BLaER1 treated with 17β-estradiol and CSF1 and Interleukin-3, amounts not matched to agents 10 nM and 100 nM (cell line): ENCODE measurements around the gene TESK2.
A peak's percentile ranks its signal among the peaks of the same experiment; 100 is the strongest.
"Not testable (repeated sequence)": the region's sequence is repeated elsewhere in the genome, so short reads cannot be mapped to it uniquely, and the experiment has no call there.

ENCODE experiments used
- H3K27ac ChIP-seq, 11 experiments: shearing (Covaris generic); formaldehyde crosslinking; 2 replicates each; pipeline ENCODE4 v1.8.1; 2022
- H3K27me3 ChIP-seq, 11 experiments: shearing (Covaris generic); formaldehyde crosslinking; 2 replicates each; pipeline ENCODE4 v1.8.1; 2022
- H3K36me3 ChIP-seq, 11 experiments: shearing (Covaris generic); formaldehyde crosslinking; 2 replicates each; pipeline ENCODE4 v1.8.1; 2022
- H3K4me1 ChIP-seq, 10 experiments: shearing (Covaris generic); formaldehyde crosslinking; 2 replicates each; pipeline ENCODE4 v1.8.1; 2022
- H3K4me2 ChIP-seq, 11 experiments: shearing (Covaris generic); formaldehyde crosslinking; 2 replicates each; pipeline ENCODE4 v1.8.1; 2022
- H3K4me3 ChIP-seq, 10 experiments: shearing (Covaris generic); formaldehyde crosslinking; 2 replicates each; pipeline ENCODE4 v1.8.1; 2022
- H3K9ac ChIP-seq, 11 experiments: shearing (Covaris generic); formaldehyde crosslinking; 2 replicates each; pipeline ENCODE4 v1.8.1; 2022
- H3K9me3 ChIP-seq, 11 experiments: shearing (Covaris generic); formaldehyde crosslinking; replicated peaks in 1 of 11; 2 replicates each; pipeline ENCODE4 v1.8.1; 2022
- H4K20me1 ChIP-seq, 11 experiments: shearing (Covaris generic); formaldehyde crosslinking; 2 replicates each; pipeline ENCODE4 v1.8.1; 2022
- Cebpa-rat ChIP-seq, 11 experiments: shearing (Covaris generic); IDR thresholded peaks; 2 replicates each; pipeline ENCODE4 v1.8.1; 2022

The TESK2 gene

GRCh38 chr1:45488666-45489377 is 2.1 kb downstream of the TESK2 start:
- peak overlapping the region in 4 of 11 experiments; percentile 89 to 93 (median 92); a peak in 8 of 22 replicates for H3K4me2 ChIP-seq
- H3K36me3 ChIP-seq = no peaks in the 10 kb centered on the region
- H3K27me3 ChIP-seq = peaks cover 0 to 29% (median 24%) of the 10 kb centered on the region in 11 experiments; a peak in 19 of 22 replicates
- H3K9me3 ChIP-seq = 0 out of 22 replicates have a peak, but pooled peaks cover 0 to 3% (median 0%) of the 10 kb centered on the region in 11 experiments
- peak overlapping the region in 2 of 10 experiments; percentile 76 to 87; a peak in 2 of 20 replicates for H3K4me3 ChIP-seq
- 0 out of 22 replicates have a peak overlapping the region, but pooled peaks of 1 of the 11 experiments have one; percentile 31 for H3K9ac ChIP-seq
- TF ChIP-seq Cebpa-rat (IDR thresholded peaks at IDR 0.05) = no peak
- H4K20me1 ChIP-seq = peaks cover 0 to 11% (median 0%) of the 10 kb centered on the region in 11 experiments; a peak in 5 of 22 replicates
- H3K4me1 ChIP-seq = peaks cover 14 to 40% (median 23%) of the 10 kb centered on the region in 10 experiments
- no peak overlapping the region for H3K27ac ChIP-seq

DNA sequence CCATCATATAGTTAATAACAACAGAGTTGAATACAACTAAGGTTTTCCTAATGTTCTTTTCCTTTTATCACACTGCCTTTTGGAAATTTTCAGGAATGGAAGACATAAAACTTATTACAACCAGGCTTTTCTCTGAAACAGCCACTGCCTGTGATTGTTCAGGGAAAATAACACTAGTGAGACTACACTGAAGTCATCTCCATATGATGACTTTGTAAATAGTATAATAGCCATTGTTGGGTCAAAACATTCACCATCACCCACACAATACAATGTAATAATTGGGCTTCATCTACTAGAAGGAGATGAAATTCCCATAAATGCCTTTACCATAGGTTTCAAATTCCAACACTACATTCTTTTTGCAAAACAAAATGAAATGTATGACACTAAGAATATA is 5.0 kb downstream of the TESK2 start:
- peaks cover 6 to 26% (median 12%) of the 10 kb centered on the region in 10 experiments; a peak in 19 of 20 replicates for H3K4me1 ChIP-seq
- no peak overlapping the region for H3K9ac ChIP-seq
- 0 out of 22 replicates have a peak, but pooled peaks cover 0 to 8% (median 0%) of the 10 kb centered on the region in 11 experiments for H3K9me3 ChIP-seq
- no peak overlapping the region for H3K27ac ChIP-seq
- peaks cover 0 to 29% (median 24%) of the 10 kb centered on the region in 11 experiments; a peak in 19 of 22 replicates for H3K27me3 ChIP-seq
- H4K20me1 ChIP-seq = peaks cover 0 to 19% (median 0%) of the 10 kb centered on the region in 11 experiments; a peak in 5 of 22 replicates
- no peak overlapping the region for H3K4me3 ChIP-seq
- H3K4me2 ChIP-seq = no peak overlapping the region
- no peaks in the 10 kb centered on the region for H3K36me3 ChIP-seq
- no peak for TF ChIP-seq Cebpa-rat (IDR thresholded peaks at IDR 0.05)

DNA sequence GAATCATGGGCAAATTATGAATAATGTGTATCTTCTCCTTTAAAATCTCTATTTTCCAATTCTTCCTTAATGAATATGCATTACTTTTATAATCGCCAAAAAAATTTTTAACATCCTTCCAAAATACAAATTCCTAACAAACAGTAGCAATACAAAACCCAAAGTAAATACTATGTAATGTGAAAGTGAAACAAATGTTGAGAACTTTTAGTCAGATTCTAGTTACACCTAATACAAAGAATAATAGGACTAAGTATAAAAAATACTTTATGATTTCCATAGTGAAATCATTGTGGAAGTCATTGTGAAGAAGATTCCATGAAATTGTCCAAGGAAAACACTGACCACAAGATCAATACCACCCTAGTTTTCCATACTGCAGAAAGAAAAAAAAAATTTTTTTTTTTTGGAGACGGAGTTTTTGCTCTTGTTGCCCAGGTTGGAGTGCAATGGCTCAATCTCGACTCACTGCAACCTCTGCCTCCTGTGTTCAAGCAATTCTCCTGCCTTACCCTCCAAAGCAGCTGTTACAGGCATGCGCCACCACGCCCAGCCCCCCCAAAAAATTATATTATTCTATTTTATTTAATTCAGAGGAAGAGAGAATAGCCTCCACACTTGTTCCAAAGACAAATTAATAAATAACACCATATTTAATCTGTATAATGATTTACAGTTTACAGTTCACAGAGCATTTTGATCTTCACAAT is 11.8 kb downstream of the TESK2 start:
- no peak overlapping the region for H3K4me2 ChIP-seq

DNA sequence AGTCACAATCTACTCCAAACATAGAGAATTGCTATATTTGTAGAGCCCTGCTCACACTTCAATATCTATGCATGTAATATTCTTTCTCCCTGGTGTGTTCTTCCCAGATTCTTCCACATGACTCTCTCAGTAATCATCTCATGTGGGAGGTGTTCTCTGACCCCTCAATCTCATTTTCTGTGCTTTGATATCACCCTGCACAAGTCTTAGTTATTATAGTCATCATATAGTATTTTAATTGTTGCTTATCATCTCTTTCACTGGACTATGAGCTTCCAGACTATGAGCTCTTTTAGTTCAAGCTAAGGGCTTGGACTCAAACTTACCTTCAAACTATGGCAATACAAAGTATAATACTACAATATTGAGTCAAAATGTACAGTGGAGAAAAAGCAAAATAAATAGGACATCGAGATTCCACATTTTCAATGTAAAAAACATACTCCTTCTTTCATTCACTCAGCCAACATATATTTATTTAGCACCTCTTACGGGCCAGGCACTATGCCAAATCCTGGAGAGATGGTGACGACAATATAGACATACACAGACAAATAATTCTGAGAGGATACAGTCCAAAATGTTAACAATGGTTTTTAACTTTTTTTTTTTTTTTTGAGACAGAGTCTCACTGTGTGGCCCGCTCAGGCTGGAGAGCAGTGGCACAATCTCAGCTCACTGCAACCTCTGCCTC is 12.7 kb downstream of the TESK2 start:
- Histone ChIP-seq H3K27me3 (no peaks in the 10 kb centered on the region), H3K9ac (no peak overlapping the region), H3K4me1 (peaks cover 0 to 9% (median 0%) of the 10 kb centered on the region in 10 experiments; a peak in 5 of 20 replicates), H3K27ac (no peak overlapping the region), H3K4me3 (no peak overlapping the region), H3K36me3 (no peaks in the 10 kb centered on the region), H3K9me3 (no peaks in the 10 kb centered on the region), H3K4me2 (no peak overlapping the region), H4K20me1 (peaks cover 0 to 26% (median 0%) of the 10 kb centered on the region in 11 experiments; a peak in 3 of 22 replicates)
- no peak for TF ChIP-seq Cebpa-rat (IDR thresholded peaks at IDR 0.05)

More for the DNA sequence above, 11.8 kb downstream of the TESK2 start:
- Histone ChIP-seq H3K9me3 (0 out of 22 replicates have a peak, but pooled peaks cover 0 to 8% (median 0%) of the 10 kb centered on the region in 11 experiments), H3K4me1 (peaks cover 0 to 9% (median 0%) of the 10 kb centered on the region in 10 experiments; a peak in 5 of 20 replicates), H3K27ac (no peak overlapping the region), H3K9ac (no peak overlapping the region), H3K4me3 (no peak overlapping the region), H4K20me1 (peaks cover 0 to 17% (median 0%) of the 10 kb centered on the region in 11 experiments; a peak in 2 of 22 replicates), H3K36me3 (no peaks in the 10 kb centered on the region), H3K27me3 (no peaks in the 10 kb centered on the region)
- TF ChIP-seq Cebpa-rat (IDR thresholded peaks at IDR 0.05) = no peak

GRCh38 chr1:45477646-45478045 is 13.3 kb downstream of the TESK2 start:
- Histone ChIP-seq H3K27ac (no peak overlapping the region), H3K36me3 (no peaks in the 10 kb centered on the region), H3K4me3 (no peak overlapping the region), H4K20me1 (peaks cover 0 to 26% (median 0%) of the 10 kb centered on the region in 11 experiments; a peak in 3 of 22 replicates), H3K9ac (no peak overlapping the region), H3K9me3 (no peaks in the 10 kb centered on the region), H3K27me3 (no peaks in the 10 kb centered on the region), H3K4me1 (peaks cover 0 to 9% (median 0%) of the 10 kb centered on the region in 10 experiments; a peak in 5 of 20 replicates), H3K4me2 (no peak overlapping the region)
- TF ChIP-seq Cebpa-rat (IDR thresholded peaks at IDR 0.05) = no peak

DNA sequence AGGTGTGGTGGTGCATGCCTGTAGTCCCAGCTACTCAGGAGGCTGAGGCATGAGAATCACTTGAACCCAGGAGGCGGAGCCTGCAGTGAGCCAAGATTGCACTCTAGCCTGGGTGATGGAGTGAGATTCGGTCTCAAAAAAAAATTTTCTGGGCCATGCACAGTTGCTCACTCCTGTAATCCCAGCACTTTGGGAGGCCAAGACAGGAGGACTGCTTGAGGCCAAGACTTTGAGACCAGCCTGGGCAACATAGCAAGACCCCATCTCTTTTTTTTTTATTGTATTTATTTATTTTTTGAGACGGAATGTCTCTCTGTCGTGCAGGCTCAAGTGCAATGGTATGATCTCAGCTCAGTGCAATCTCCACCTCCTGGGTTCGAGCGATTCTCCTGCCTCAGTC is 16.8 kb downstream of the TESK2 start:
- H3K27me3 ChIP-seq, H3K27ac ChIP-seq, H3K9me3 ChIP-seq, H3K36me3 ChIP-seq, H3K9ac ChIP-seq, H3K4me3 ChIP-seq, H3K4me2 ChIP-seq: not testable (repeated sequence)
- Histone ChIP-seq H3K4me1 (peaks cover 0 to 12% (median 0%) of the 10 kb centered on the region in 10 experiments; a peak in 5 of 20 replicates), H4K20me1 (peaks cover 0 to 21% (median 0%) of the 10 kb centered on the region in 11 experiments; a peak in 3 of 22 replicates)

GRCh38 chr1:45473302-45473701 is 17.7 kb downstream of the TESK2 start:
- Histone ChIP-seq H3K9ac (no peak overlapping the region), H3K27ac (no peak overlapping the region), H3K27me3 (no peaks in the 10 kb centered on the region), H3K4me2 (no peak overlapping the region), H3K9me3 (no peaks in the 10 kb centered on the region), H3K4me1 (peaks cover 0 to 15% (median 0%) of the 10 kb centered on the region in 10 experiments; a peak in 5 of 20 replicates), H4K20me1 (peaks cover 0 to 18% (median 0%) of the 10 kb centered on the region in 11 experiments; a peak in 3 of 22 replicates), H3K36me3 (no peaks in the 10 kb centered on the region), H3K4me3 (no peak overlapping the region)
- TF ChIP-seq Cebpa-rat (IDR thresholded peaks at IDR 0.05) = no peak

- H3K4me1 ChIP-seq = peaks cover 4 to 19% (median 11%) of the 10 kb centered on the region in 10 experiments; a peak in 17 of 20 replicates
- TF ChIP-seq Cebpa-rat (IDR thresholded peaks at IDR 0.05) = no peak
Observed at GRCh38 chr1:45470306-45470798, 20.6 kb downstream of the TESK2 start.

DNA sequence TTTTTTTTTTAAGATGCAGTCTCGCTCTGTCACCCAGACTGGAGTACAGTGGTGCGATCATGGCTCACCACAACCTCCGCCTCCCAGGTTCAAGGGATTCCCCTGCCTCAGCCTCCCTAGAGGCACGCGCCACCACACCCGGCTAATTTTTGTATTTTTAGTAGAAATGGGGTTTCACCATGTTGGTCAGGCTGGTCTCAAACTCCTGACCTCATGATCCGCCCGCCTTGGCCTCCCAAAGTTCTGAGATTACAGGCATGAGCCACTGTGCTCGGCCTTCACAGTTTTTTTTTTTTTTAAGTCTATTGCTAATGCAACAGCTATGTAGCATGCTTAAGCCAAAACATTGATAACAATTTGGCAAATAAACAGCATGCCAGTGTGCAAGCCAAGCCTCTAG is 23.6 kb downstream of the TESK2 start:
- not testable (repeated sequence) for H3K27me3 ChIP-seq, H3K9ac ChIP-seq, H3K9me3 ChIP-seq, H3K4me3 ChIP-seq, H3K27ac ChIP-seq, H4K20me1 ChIP-seq
- peak overlapping the region; percentile 19 to 66 (median 48); a peak in 15 of 22 replicates for H3K4me2 ChIP-seq
- peaks cover 0 to 13% (median 0%) of the 10 kb centered on the region in 11 experiments; a peak in 2 of 22 replicates for H3K36me3 ChIP-seq
- peaks cover 0 to 19% (median 10%) of the 10 kb centered on the region in 10 experiments; a peak in 14 of 20 replicates for H3K4me1 ChIP-seq

More at GRCh38 chr1:45470306-45470798, 20.6 kb downstream of the TESK2 start:
- Histone ChIP-seq H3K36me3 (no peaks in the 10 kb centered on the region), H4K20me1 (peaks cover 0 to 14% (median 0%) of the 10 kb centered on the region in 11 experiments; a peak in 3 of 22 replicates), H3K4me3 (no peak overlapping the region), H3K9ac (no peak overlapping the region), H3K27ac (no peak overlapping the region), H3K27me3 (no peaks in the 10 kb centered on the region), H3K9me3 (peaks cover 0 to 5% (median 0%) of the 10 kb centered on the region in 11 experiments; a peak in 1 of 22 replicates), H3K4me2 (no peak overlapping the region)
